Measurements from ENCODE around the gene CACNA1E. TPM values are rescaled to one million over a fixed set of nuclear protein-coding genes. Genes with fewer than 3 reads are reported as not detected.

Gene CACNA1E
- total and polyA plus RNA-seq, 2 of the 4 experiments (the other 2 are of a cell fraction): not detected

DNA sequence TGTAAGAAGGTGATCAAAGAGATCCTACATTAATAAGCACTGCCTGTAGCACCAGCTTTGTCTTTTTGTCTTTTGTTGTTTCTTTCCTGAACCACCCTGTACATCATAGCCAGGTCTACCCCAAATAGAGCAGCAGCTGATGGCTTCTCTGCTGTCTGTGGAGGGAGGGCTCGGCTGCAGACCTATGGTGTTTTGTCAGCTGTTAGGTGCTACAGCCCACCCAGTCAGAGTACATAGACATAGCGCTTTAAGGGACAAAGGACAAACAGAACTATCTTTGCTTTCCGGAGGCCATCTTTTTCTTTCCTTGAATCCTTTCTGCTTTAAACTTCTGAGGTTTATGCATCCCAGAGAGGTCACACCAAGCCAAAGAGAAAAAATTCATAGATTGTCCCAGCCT is 320.1 kb downstream of the CACNA1E start:
- ATAC-seq (ENCODE audit: low read depth) (no peak), DNase-seq (no peak)
- no peak overlapping the region for H3K56ac ChIP-seq (ENCODE audit: extremely low read depth, insufficient read depth, low read length)
- H3K79me1 ChIP-seq (ENCODE audit: low read depth in 1 of 2, low read length in 2 of 2): no peaks in the 10 kb centered on the region
- no peak overlapping the region for H2BK120ac ChIP-seq (ENCODE audit: low read depth, low read length)
- no peak overlapping the region for H2BK15ac ChIP-seq (ENCODE audit: low read depth, low read length)
- BruUV-seq (replicated peaks): no TSS peak
- no peaks in the 10 kb centered on the region for H3K4me1 ChIP-seq (ENCODE audit: control insufficient read depth, insufficient read depth, low read length)
- H3K14ac ChIP-seq (replicated peaks; ENCODE audit: low read depth, low read length): no peak overlapping the region
- no peak overlapping the region for H4K8ac ChIP-seq (ENCODE audit: low read depth in 2 of 2, low read length in 2 of 2)
- WGBS, 2 experiments (ENCODE audit: extremely low coverage in 2 of 2, insufficient read length in 1 of 2): 40% methylated on average over 1 of the region's 3 CpGs; no CpG with 5 or more reads in 1 of the 2 experiments
- peaks cover 32% of the 10 kb centered on the region for H3K9me3 ChIP-seq (ENCODE audit: control insufficient read depth, insufficient read depth, low read length)
- dilution Hi-C loops (cut with HindIII; ENCODE audit: low sequenced_read_pairs, unreplicated experiment) (no loop called here), intact Hi-C loops (cut with micrococcal nuclease) (no loop called here), in situ Hi-C loops (cut with MboI; ENCODE audit: low sequenced_read_pairs) (no loop called here)
- H4K5ac ChIP-seq (ENCODE audit: low read depth, low read length): no peak overlapping the region
- H2AFZ ChIP-seq (replicated peaks; ENCODE audit: low read length, poor library complexity): no peak overlapping the region
- H3K18ac ChIP-seq (ENCODE audit: low read depth, low read length): no peak overlapping the region
- no peak overlapping the region for H2AK5ac ChIP-seq (ENCODE audit: low read depth, low read length)
- H3K4ac ChIP-seq (ENCODE audit: low read depth, low read length): no peak overlapping the region
- no peak overlapping the region for H3K23ac ChIP-seq (ENCODE audit: low read depth, low read length)
- ChIA-PET POLR2A (ENCODE audit: unreplicated experiment) (no interaction called here), CTCF (no interaction called here)
- H2BK5ac ChIP-seq (ENCODE audit: low read depth, low read length, poor library complexity, severe bottlenecking): no peak overlapping the region
- no peak overlapping the region for H3K4me3 ChIP-seq (ENCODE audit: insufficient read depth, low read depth, low read length)
- no peaks in the 10 kb centered on the region for H3K9me1 ChIP-seq (ENCODE audit: insufficient read depth, low read length)
- H3K27ac ChIP-seq (ENCODE audit: insufficient read depth, low read length): no peak overlapping the region
- TF ChIP-seq CEBPB (IDR thresholded peaks at IDR 0.05; ENCODE audit: low read depth, low read length) (no peak), RAD21 (IDR thresholded peaks at IDR 0.05; ENCODE audit: low read length) (no peak), MXI1 (IDR thresholded peaks at IDR 0.05; ENCODE audit: borderline replicate concordance, low read depth, low read length) (no peak), FOS (IDR thresholded peaks at IDR 0.05; ENCODE audit: low read depth, low read length) (no peak), BHLHE40 (IDR thresholded peaks at IDR 0.05; ENCODE audit: low read depth, low read length) (no peak), POLR2A (IDR thresholded peaks at IDR 0.05; ENCODE audit: low read depth, low read length) (no peak), CHD1 (IDR thresholded peaks at IDR 0.05; ENCODE audit: low read depth, low read length) (no peak), NFE2L2 (IDR thresholded peaks at IDR 0.05; ENCODE audit: low read depth, low read length) (no peak), RFX5 (IDR thresholded peaks at IDR 0.05; ENCODE audit: low read depth, low read length) (no peak), RCOR1 (IDR thresholded peaks at IDR 0.05; ENCODE audit: insufficient replicate concordance, low read length) (no peak), SMC3 (IDR thresholded peaks at IDR 0.05; ENCODE audit: low read depth, low read length) (no peak), MAZ (IDR thresholded peaks at IDR 0.05; ENCODE audit: borderline replicate concordance, low read depth, low read length) (no peak), MAFK (IDR thresholded peaks at IDR 0.05; ENCODE audit: low read depth, low read length) (no peak)
- TF ChIP-seq, protein P1, sequence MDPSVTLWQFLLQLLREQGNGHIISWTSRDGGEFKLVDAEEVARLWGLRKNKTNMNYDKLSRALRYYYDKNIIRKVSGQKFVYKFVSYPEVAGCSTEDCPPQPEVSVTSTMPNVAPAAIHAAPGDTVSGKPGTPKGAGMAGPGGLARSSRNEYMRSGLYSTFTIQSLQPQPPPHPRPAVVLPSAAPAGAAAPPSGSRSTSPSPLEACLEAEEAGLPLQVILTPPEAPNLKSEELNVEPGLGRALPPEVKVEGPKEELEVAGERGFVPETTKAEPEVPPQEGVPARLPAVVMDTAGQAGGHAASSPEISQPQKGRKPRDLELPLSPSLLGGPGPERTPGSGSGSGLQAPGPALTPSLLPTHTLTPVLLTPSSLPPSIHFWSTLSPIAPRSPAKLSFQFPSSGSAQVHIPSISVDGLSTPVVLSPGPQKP (IDR thresholded peaks at IDR 0.05; ENCODE audit: borderline replicate concordance, low read depth, low read length): no peak
- TF ChIP-seq, protein P2, sequence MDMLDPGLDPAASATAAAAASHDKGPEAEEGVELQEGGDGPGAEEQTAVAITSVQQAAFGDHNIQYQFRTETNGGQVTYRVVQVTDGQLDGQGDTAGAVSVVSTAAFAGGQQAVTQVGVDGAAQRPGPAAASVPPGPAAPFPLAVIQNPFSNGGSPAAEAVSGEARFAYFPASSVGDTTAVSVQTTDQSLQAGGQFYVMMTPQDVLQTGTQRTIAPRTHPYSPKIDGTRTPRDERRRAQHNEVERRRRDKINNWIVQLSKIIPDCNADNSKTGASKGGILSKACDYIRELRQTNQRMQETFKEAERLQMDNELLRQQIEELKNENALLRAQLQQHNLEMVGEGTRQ (IDR thresholded peaks at IDR 0.05; ENCODE audit: low read depth, low read length): no peak
- H3K27me3 ChIP-seq (ENCODE audit: control insufficient read depth, insufficient read depth, low read length): no peaks in the 10 kb centered on the region
- no peak overlapping the region for H3K4me2 ChIP-seq (ENCODE audit: low read depth, low read length)
- no peak overlapping the region for H4K91ac ChIP-seq (ENCODE audit: insufficient read depth, low read depth, low read length)
- H2AK9ac ChIP-seq (replicated peaks; ENCODE audit: low read depth, low read length, poor library complexity): no peak overlapping the region
- no peaks in the 10 kb centered on the region for H3K36me3 ChIP-seq (ENCODE audit: control insufficient read depth, insufficient read depth, low read length)
- H2BK20ac ChIP-seq (ENCODE audit: low read depth, low read length): no peak overlapping the region
- H3K9ac ChIP-seq (ENCODE audit: low read depth, low read length): no peak overlapping the region
- no peaks in the 10 kb centered on the region for H4K20me1 ChIP-seq (ENCODE audit: insufficient read depth, low read length)

Data from IMR-90 (cell line).